Adrenal gland (tissue), 5 donors: Measurements from ENCODE around the gene SLC22A2.

ENCODE experiments used
- POLR2A ChIP-seq, 2 donors: fragments of 450-650 bp; IDR thresholded peaks; one replicate each; pipeline ENCODE4 v1.6.1; 2017; ENCODE audit warnings: antibody characterized with exemption in 2 of 2, mild to moderate bottlenecking in 2 of 2, moderate library complexity in 1 of 2
- TF ChIP-seq, protein P1 (sequence below), 6 experiments: fragments of 450-650 bp in 4 of 6; fragments of 200-600 bp in 2 of 6; sonication (generic) in 1 of 6; IDR thresholded peaks; 1 replicate in 5 of 6; 2 replicates in 1 of 6; pipeline versions ENCODE4 v1.5.1 to v1.8.0; 2016 to 2021; ENCODE audit warnings: antibody characterized with exemption in 6 of 6, mild to moderate bottlenecking in 2 of 6, moderate library complexity in 1 of 6
- donor health status: DM: no; HTN: no; CAD: no.

DNA sequence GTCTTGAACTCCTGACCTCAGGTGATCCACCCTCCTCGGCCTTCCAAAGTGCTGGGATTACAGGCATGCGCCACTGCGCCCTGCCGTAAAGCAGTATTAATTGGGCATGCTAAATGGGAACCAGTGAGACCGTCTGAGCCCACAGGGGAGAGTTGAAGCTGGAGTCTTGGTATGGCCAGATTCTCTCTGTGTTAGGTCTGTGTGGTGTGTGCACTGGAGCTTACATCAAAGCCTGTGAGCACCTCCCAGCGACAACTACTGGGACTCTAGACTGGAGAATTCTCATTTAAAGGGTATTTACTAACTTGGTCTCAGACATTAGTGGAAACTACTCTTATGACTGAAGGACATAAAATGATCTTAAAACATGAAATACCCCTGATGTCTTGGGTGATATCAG is 8.5 kb upstream of the SLC22A2 start:
- TF ChIP-seq, protein P1, sequence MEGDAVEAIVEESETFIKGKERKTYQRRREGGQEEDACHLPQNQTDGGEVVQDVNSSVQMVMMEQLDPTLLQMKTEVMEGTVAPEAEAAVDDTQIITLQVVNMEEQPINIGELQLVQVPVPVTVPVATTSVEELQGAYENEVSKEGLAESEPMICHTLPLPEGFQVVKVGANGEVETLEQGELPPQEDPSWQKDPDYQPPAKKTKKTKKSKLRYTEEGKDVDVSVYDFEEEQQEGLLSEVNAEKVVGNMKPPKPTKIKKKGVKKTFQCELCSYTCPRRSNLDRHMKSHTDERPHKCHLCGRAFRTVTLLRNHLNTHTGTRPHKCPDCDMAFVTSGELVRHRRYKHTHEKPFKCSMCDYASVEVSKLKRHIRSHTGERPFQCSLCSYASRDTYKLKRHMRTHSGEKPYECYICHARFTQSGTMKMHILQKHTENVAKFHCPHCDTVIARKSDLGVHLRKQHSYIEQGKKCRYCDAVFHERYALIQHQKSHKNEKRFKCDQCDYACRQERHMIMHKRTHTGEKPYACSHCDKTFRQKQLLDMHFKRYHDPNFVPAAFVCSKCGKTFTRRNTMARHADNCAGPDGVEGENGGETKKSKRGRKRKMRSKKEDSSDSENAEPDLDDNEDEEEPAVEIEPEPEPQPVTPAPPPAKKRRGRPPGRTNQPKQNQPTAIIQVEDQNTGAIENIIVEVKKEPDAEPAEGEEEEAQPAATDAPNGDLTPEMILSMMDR (IDR thresholded peaks at IDR 0.05): no peak
- no peak for TF ChIP-seq POLR2A (IDR thresholded peaks at IDR 0.05)
